Measurements from ENCODE around the gene GPLD1.

DNA sequence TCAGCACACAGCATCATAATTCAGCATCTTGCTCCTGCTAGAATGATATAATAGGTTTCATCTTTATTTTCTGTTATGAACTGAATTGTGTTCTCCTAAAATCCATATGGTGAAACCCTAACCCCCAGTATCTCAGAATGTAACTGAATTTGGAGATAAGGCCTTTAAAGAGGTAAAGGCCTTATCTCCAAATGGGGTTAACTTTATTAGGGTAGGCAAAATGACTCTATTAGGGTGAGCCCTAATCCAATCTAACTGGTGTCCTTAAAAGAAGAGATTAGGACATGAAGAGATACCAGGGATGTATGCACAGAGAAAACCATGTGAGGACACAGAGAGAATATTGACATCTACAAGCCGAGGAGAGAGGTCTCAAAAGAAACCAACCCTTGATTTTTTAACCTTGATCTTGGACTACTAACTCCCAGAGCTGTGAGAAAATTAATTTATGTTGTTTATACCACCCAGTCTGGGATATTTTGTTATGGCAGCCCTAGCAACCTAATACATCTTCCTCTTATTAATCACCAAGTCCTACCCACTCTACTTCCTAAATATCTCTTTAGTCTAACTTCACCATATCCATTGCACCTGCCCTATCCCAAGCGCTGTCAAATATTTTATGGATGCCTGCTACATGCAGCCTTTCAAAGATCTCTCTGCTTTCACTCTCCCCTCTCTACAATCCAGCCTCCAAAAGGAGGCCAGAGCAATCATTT is 95.2 kb downstream of the GPLD1 start:
- TF ChIP-seq, protein P1, sequence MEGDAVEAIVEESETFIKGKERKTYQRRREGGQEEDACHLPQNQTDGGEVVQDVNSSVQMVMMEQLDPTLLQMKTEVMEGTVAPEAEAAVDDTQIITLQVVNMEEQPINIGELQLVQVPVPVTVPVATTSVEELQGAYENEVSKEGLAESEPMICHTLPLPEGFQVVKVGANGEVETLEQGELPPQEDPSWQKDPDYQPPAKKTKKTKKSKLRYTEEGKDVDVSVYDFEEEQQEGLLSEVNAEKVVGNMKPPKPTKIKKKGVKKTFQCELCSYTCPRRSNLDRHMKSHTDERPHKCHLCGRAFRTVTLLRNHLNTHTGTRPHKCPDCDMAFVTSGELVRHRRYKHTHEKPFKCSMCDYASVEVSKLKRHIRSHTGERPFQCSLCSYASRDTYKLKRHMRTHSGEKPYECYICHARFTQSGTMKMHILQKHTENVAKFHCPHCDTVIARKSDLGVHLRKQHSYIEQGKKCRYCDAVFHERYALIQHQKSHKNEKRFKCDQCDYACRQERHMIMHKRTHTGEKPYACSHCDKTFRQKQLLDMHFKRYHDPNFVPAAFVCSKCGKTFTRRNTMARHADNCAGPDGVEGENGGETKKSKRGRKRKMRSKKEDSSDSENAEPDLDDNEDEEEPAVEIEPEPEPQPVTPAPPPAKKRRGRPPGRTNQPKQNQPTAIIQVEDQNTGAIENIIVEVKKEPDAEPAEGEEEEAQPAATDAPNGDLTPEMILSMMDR (IDR thresholded peaks at IDR 0.05; ENCODE audit: low read depth, low read length, missing input control) = no peak
- TF ChIP-seq, protein P2, sequence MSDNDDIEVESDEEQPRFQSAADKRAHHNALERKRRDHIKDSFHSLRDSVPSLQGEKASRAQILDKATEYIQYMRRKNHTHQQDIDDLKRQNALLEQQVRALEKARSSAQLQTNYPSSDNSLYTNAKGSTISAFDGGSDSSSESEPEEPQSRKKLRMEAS (IDR thresholded peaks at IDR 0.05) = no peak
- TF ChIP-seq, protein P3, sequence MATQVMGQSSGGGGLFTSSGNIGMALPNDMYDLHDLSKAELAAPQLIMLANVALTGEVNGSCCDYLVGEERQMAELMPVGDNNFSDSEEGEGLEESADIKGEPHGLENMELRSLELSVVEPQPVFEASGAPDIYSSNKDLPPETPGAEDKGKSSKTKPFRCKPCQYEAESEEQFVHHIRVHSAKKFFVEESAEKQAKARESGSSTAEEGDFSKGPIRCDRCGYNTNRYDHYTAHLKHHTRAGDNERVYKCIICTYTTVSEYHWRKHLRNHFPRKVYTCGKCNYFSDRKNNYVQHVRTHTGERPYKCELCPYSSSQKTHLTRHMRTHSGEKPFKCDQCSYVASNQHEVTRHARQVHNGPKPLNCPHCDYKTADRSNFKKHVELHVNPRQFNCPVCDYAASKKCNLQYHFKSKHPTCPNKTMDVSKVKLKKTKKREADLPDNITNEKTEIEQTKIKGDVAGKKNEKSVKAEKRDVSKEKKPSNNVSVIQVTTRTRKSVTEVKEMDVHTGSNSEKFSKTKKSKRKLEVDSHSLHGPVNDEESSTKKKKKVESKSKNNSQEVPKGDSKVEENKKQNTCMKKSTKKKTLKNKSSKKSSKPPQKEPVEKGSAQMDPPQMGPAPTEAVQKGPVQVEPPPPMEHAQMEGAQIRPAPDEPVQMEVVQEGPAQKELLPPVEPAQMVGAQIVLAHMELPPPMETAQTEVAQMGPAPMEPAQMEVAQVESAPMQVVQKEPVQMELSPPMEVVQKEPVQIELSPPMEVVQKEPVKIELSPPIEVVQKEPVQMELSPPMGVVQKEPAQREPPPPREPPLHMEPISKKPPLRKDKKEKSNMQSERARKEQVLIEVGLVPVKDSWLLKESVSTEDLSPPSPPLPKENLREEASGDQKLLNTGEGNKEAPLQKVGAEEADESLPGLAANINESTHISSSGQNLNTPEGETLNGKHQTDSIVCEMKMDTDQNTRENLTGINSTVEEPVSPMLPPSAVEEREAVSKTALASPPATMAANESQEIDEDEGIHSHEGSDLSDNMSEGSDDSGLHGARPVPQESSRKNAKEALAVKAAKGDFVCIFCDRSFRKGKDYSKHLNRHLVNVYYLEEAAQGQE (IDR thresholded peaks at IDR 0.05) = no peak
- no peak for TF ChIP-seq GABPA (IDR thresholded peaks at IDR 0.05 in 1 of 2, conservative IDR thresholded peaks at IDR 0.05 in 1 of 2)
- TF ChIP-seq, protein P4, sequence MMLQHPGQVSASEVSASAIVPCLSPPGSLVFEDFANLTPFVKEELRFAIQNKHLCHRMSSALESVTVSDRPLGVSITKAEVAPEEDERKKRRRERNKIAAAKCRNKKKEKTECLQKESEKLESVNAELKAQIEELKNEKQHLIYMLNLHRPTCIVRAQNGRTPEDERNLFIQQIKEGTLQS (IDR thresholded peaks at IDR 0.05) = no peak
